Astrocyte (in vitro differentiated cells and primary cell): Measurements from ENCODE around the gene ANKRD28.

Source experiments
- CTCF ChIP-seq: IDR thresholded peaks from 2 replicates; pipeline ENCODE4 v1.5.1; 2011; ENCODE audit warnings: low read depth, mild to moderate bottlenecking, inconsistent platforms, low read length, moderate library complexity; ENCODE audit not compliant: insufficient read depth
- EZH2 ChIP-seq: IDR thresholded peaks from 2 replicates; pipeline ENCODE4 v1.6.1; 2012; ENCODE audit warnings: mild to moderate bottlenecking, low read length, inconsistent platforms; ENCODE audit not compliant: insufficient read depth

- no peak for TF ChIP-seq CTCF
- TF ChIP-seq EZH2 = no peak
These were observed 28.4 kb downstream of the ANKRD28 start for GRCh38 chr3:15769256-15769915.
